GM21717 (cell line): ENCODE data around the gene COL5A1.

Source experiments
- ATAC-seq: cut with Tn5 transposase; IDR thresholded peaks from one replicate; pipeline ENCODE4 v1.9.1; 2021; ENCODE audit warnings: mild to moderate bottlenecking, moderate library complexity; ENCODE audit not compliant: unreplicated experiment

Gene COL5A1

DNA sequence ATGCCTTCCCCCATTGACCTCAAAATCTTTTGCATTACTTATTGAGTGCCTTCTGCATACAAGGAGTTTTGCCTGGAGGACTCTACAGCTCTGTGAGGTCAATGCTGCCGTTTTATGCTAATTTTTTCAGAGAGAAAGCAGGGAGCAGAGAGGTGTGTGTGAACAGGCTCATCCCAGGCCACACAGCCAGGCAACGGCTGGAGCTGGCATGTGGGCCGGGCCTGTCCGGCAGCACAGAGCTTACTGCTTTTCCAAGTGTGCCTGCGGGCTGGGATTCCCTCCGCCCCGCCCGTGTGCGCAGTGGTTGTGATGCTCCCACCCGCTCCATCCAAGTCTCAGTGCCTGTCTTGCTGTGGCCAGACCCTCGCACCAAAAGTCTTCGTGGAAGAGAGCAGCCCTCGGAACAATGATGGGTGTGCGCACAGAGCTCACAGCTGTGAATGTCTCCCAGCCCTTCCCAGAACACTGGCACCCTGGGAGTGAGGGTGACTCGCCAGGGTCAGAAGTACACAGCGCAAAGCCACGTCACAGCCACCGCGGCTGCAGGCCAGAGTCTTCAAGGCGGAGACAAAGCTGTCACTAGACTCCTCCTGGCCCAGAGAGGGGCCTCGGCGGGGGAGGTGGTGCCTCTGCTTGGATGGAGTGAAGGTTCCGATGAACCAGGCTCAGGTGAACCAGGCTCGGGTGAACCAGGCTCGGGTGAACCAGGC lies 82.8 kb downstream of the COL5A1 start:
- no peak for ATAC-seq

DNA sequence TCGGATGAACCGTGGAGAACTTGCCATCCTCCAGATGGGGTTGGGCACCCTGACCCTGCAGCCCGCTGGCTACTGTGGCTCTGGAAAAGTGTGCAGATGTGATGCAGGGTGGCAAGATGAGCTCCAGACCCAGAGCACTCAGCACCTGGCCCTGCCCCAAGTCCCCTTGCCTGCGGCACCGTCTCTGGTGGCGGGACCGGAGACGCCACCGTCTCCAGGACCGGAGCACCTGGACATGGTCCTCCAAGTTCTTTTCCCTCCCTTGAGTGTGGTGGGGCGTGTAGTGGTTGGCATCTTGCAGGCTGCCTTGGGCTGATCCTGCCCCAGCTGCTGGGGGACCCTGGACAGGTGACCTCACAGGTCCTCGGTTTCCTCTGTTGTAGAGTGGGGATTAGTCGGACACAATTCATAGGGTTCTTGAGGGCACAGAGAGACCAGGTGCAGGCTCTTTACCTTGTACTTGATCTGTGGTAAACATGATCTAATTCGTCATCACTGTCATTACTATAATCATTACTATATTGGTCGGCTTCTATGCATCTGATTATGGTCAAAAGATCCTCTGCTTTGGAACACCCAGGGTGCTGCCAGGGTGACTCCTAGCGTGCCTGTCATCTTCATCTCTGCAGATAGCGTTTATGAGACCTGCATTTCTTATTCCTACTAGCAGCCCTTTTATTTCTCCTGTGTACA lies 83.5 kb downstream of the COL5A1 start:
- ATAC-seq, result no peak

DNA sequence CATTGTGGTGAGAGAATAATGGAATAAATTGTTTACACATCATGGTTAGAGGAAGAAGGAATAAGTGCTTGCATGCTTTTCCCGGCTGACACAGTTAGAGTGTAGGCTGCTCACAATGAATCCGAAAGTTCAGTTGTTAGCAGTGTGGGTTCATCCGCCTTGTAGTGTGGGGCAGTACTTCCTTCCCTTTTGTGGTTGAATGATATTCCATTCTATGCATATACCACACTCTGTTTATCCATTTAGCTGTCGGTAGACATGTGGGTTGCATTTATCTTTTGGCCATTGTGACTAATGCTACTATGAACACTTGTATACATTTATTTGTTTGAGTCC lies 84.0 kb downstream of the COL5A1 start:
- no peak for ATAC-seq

- ATAC-seq, result no peak
Observed at GRCh38 chr9:134726026-134726721, 84.6 kb downstream of the COL5A1 start.

DNA sequence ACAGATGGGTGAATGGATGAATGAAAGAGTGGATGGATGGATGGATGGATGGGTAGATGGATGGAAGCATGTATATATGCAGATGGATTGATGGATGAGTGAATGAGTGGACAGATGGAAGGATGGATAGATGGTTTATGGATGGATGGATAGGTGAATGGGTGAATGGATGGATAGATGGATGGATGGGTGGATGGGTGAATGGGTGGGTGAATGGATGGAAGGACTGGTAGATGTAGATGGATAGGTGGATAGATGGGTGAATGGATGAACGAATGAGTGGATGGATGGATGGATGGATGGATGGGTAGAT lies 85.1 kb downstream of the COL5A1 start:
- no peak for ATAC-seq

- ATAC-seq, result no peak
Observed at GRCh38 chr9:134728021-134728795, 86.6 kb downstream of the COL5A1 start.

DNA sequence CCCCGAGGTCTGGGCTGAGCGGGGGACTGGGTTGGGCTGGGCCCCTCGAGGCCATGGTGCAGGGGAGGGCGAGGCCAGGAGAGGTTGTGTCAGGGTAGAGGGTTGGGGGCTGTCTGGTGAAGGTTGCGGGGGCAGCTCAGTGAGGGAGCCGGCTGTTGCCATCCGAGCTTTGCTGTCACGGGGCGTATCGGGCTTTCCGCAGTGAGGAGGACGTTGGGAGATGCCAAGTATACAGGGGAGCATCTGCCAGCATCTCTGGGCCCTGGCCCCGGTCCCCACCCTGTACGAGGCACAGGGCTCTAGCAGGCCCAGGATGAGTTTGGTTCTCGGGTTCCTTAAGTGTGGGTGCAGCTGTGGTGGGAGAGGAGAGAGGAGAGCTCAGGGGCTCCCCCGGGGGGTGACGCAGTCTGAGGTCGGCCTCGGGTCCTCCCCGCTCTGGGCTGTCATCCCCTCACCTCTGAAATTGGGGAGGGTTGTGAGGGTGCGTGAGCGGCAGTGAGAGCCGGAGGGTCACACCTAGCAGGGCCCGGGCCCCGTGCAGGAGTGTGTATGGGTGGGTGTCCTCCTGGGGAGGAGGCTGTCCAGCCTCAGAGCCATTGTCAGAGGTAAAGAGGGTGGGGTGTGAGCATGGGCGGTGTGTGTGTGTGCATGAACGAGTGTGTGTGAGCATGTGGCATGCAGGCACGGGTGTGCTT lies 87.3 kb downstream of the COL5A1 start:
- no peak for ATAC-seq

GRCh38 chr9:134730011-134730760 lies 88.6 kb downstream of the COL5A1 start:
- ATAC-seq, result no peak

GRCh38 chr9:134730761-134731496 lies 89.3 kb downstream of the COL5A1 start:
- ATAC-seq, result no peak

DNA sequence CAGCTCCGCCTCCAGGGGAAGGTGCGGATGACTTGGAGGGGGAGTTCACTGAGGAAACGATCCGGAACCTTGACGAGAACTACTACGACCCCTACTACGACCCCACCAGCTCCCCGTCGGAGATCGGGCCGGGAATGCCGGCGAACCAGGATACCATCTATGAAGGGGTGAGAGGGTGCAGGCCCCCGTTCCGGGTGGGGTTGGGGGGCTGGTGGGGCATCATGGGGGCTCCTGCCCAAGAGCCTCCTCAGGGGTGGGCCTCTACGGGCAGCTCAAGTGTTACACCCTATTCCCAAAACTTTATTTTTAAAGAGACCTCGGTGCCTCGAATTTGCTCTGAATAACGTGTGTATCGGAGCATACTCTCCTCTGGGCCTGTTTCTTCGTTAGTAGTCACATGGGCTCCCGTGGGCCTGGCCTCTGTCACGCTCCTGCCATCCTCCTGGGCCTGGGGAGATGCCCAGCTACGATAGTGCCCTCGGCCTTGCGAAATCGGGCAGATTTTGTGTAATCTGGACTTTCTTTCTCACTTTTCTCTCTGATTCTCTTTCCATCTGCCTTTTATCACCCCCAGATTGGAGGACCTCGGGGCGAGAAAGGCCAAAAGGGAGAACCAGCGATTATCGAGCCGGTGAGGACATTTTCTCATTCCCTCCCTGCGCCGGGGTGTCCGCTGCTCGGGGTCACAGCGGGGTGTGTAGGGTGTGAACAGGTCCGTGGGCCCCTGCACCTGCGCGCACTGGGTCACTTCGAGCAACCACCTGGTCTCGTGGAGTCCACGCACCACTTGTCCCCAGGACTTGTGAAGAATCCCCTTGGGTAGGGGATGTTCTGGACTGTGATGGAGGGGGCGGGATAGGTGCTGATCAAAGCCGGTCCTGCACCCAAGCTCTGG lies 90.1 kb downstream of the COL5A1 start:
- no peak for ATAC-seq

DNA sequence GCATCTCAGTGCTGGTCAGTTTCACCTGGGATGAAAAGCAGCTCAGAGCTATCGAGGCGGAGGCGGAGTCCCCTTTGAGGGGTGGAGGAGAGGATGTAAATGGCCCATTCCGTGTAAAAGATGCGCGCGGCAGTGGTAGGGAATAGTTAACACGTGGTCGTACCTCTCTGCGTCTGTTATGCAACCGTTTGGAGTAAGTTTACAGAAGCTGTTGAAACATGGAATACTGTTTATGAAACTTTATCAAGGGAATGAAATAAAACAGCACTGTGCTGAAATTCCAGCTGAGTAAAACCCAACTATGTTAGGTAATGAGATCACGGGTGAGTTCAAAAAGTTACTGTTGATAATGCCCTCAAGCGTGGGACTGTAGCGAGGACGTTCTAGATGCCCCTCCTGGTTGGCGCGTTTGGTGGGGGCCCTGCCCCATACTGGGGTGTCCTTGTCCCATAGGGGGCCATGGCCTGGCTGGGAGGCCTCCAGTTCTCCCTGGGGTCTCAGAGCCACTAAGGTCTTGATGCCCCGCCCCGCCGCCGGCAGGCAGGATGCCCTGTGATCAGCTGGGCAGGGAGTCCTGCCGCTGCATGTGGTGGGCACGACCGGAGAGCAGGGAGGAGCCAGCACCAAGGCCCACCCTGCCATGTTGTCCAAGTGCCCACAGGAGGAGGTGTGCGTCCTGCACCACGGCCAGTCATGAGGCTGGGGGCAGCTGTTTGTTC lies 90.9 kb downstream of the COL5A1 start:
- ATAC-seq, result no peak

DNA sequence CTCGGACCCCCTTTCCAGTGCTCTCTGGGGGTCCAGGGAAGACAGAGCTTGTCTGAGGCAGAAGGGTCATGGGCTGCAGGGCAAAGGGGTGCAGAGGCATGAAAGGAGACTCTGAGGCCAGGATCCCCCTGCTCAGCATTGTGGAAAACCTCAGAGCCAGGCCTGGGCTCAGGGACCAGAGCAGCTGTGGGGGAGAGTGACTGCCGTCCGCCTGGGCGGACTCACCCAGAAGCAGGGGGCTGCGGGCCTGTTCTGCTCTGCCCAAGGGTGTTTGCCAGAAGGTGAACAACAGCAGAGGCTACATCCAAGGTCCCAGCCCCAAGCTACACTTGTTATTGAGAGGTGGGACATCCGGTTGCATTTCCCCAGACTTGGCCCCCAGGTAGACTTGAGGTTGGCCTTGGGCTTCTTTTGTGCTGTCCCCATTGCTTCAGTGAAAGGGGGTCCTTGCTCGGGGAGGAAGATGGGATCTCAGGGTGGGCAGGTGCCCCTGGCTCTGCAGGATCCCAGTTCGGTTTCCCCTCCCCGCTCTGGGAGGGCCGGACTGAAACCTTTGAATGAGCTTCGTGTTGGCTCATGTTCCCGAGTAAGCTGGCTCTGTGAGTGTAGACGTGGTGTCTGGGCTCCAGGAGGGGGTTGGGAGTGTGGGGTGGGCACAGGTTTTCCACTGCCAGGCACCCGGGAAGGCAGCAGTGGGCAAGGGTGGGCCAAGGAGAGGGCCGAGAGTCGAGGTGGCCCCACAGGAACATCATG lies 92.1 kb downstream of the COL5A1 start:
- ATAC-seq, result no peak

DNA sequence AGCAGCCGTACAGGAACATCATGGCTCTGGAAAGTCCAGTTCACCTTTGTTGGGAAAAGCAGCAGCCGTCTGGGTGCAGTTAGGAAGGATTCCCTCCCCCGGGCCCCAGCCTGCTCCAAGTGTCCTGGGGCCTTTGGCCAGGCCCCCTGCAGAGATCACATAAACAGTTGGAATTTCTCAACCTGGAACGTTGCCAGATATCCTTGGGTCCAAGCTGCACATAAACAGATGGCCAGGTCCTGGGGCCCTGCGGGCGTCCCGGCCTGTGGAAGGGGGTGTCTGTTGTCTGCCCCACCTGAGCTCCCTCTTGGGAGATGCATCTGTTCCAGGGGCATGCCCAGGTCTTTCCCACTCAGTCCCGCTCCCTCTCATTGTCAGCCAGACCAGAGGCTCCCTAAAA lies 92.7 kb downstream of the COL5A1 start:
- no peak for ATAC-seq

GRCh38 chr9:134735441-134736175 lies 94.0 kb downstream of the COL5A1 start:
- ATAC-seq, result no peak

DNA sequence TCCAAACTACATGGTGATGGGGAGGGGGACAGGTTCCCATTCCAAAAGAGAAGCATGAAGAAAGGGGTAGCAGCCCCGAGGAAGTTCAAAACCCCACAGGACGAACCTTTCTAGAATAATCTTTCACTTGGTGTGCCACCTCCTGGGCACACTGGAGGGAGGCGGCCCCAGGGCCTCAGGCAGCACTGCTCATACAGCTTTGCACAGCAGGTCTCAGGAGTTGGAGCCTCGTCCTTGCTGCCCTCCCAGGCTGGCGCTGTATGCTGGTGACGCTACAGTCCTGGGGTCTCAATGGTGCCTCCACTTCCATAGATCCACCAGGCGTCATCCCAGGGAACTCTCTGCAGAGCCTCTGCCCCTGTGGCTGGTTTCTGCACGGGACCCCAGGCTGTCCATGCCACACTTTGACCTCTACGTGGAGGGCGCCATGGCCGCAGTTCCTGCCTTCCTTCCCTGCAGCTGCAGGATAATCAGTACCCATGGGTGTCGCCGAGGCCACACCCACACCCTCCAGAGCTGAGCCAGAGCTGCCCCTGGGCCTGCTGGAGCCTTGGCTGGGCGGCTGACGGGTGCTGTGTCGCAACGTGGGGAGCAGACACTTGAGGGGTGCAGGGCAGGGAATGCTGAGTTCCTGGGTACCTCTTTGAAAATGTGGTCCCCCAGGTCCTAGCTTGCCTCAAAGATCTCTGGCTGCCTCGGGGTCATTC lies 95.3 kb downstream of the COL5A1 start:
- no peak for ATAC-seq
